Measurements from ENCODE around the gene CDC16.
"Not testable (repeated sequence)": the region's sequence is repeated elsewhere in the genome, so short reads cannot be mapped to it uniquely, and the experiment has no call there.

CDC16 gene

GRCh38 chr13:114227528-114227927 is 7.2 kb upstream of the CDC16 start:
- no peak for DNase-seq (ENCODE audit: low spot score)

GRCh38 chr13:114228176-114228575 is 6.5 kb upstream of the CDC16 start:
- no peak for DNase-seq (ENCODE audit: low spot score)

GRCh38 chr13:114229506-114229905 is 5.2 kb upstream of the CDC16 start:
- no peak for DNase-seq (ENCODE audit: low spot score)

GRCh38 chr13:114230117-114230516 is 4.6 kb upstream of the CDC16 start:
- DNase-seq (ENCODE audit: low spot score): no peak

- no peak for DNase-seq (ENCODE audit: low spot score)
Observed at GRCh38 chr13:114230575-114230974, 4.1 kb upstream of the CDC16 start.

GRCh38 chr13:114231886-114232285 is 2.8 kb upstream of the CDC16 start:
- DNase-seq (ENCODE audit: low spot score): no peak

- no peak for DNase-seq (ENCODE audit: low spot score)
Observed at GRCh38 chr13:114234266-114234644, 442 bp upstream of the CDC16 start.

GRCh38 chr13:114235697-114236096 is 1.0 kb downstream of the CDC16 start:
- no peak for DNase-seq (ENCODE audit: low spot score)

GRCh38 chr13:114236227-114236626 is 1.5 kb downstream of the CDC16 start:
- no peak for DNase-seq (ENCODE audit: low spot score)

GRCh38 chr13:114237415-114238112 is 2.9 kb downstream of the CDC16 start:
- no peak for DNase-seq (ENCODE audit: low spot score)

- DNase-seq (ENCODE audit: low spot score): no peak
Observed at GRCh38 chr13:114241918-114242317, 7.2 kb downstream of the CDC16 start.

GRCh38 chr13:114243971-114244370 is 9.3 kb downstream of the CDC16 start:
- no peak for DNase-seq (ENCODE audit: low spot score)

- DNase-seq (ENCODE audit: low spot score): no peak
Observed at GRCh38 chr13:114244637-114245036, 9.9 kb downstream of the CDC16 start.

- no peak for DNase-seq (ENCODE audit: low spot score)
Observed at GRCh38 chr13:114248011-114248410, 13.3 kb downstream of the CDC16 start.

GRCh38 chr13:114249077-114249476 is 14.4 kb downstream of the CDC16 start:
- DNase-seq (ENCODE audit: low spot score): no peak

- not testable (repeated sequence) for DNase-seq (ENCODE audit: low spot score)
Observed at GRCh38 chr13:114251639-114252440, 17.1 kb downstream of the CDC16 start.

GRCh38 chr13:114256547-114256946 is 21.9 kb downstream of the CDC16 start:
- no peak for DNase-seq (ENCODE audit: low spot score)

- DNase-seq (ENCODE audit: low spot score): no peak
Observed at GRCh38 chr13:114257014-114257413, 22.3 kb downstream of the CDC16 start.

- DNase-seq (ENCODE audit: low spot score): no peak
Observed at GRCh38 chr13:114258589-114258988, 23.9 kb downstream of the CDC16 start.

- DNase-seq (ENCODE audit: low spot score): no peak
Observed at GRCh38 chr13:114259374-114259773, 24.7 kb downstream of the CDC16 start.

GRCh38 chr13:114259974-114260373 is 25.3 kb downstream of the CDC16 start:
- no peak for DNase-seq (ENCODE audit: low spot score)

- DNase-seq (ENCODE audit: low spot score): no peak
Observed at GRCh38 chr13:114260814-114261213, 26.1 kb downstream of the CDC16 start.

- no peak for DNase-seq (ENCODE audit: low spot score)
Observed at GRCh38 chr13:114261328-114261965, 26.8 kb downstream of the CDC16 start.
